GM19395 (cell line): ENCODE results near the gene EFHD2.
"Not testable (repeated sequence)": the region's sequence is repeated elsewhere in the genome, so short reads cannot be mapped to it uniquely, and the experiment has no call there.

Experiments used
- ATAC-seq: cut with Tn5 transposase; IDR thresholded peaks from one replicate; pipeline ENCODE4 v1.9.1; 2021; ENCODE audit warnings: mild to moderate bottlenecking, moderate library complexity; ENCODE audit not compliant: unreplicated experiment

The EFHD2 gene, protein sequence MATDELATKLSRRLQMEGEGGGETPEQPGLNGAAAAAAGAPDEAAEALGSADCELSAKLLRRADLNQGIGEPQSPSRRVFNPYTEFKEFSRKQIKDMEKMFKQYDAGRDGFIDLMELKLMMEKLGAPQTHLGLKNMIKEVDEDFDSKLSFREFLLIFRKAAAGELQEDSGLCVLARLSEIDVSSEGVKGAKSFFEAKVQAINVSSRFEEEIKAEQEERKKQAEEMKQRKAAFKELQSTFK

DNA sequence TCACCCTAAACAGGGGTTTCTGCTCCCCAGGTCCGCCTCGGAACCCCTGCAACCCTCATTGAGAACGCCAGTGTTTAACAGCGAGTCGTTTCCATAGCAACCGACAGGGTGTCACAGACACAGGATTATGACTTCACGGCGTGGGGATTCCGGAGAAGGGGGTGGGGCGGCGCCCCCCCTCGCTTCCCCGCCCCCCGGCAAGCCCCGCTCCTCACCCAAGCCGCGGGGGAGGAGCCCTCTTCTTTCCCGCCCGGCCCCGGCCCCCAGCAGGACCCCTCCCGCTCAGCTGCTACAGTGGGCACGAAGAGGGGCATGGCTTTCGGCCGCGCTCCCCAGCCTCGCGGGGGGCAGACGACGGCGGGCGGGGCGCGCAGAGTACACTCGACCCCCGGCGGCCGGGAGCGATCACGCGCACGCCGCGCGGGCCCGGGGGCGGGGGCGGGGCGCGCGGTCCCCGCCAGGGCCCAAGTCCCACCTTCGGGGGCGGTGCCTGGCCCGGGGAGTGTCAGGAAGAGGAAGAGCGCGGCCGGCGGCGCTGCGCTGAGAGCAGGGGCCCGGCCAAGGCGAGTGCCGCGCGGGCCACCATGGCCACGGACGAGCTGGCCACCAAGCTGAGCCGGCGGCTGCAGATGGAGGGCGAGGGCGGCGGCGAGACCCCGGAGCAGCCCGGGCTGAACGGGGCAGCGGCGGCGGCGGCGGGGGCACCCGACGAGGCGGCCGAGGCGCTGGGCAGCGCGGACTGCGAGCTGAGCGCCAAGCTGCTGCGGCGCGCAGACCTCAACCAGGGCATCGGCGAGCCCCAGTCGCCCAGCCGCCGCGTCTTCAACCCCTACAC, at the start of gene EFHD2:
TSS of gene EFHD2 (plus strand) at position 501 of the 835 bp plus-strand sequence. CDS start at position 585, 84 bp downstream.
- peak; percentile 79 for ATAC-seq

DNA sequence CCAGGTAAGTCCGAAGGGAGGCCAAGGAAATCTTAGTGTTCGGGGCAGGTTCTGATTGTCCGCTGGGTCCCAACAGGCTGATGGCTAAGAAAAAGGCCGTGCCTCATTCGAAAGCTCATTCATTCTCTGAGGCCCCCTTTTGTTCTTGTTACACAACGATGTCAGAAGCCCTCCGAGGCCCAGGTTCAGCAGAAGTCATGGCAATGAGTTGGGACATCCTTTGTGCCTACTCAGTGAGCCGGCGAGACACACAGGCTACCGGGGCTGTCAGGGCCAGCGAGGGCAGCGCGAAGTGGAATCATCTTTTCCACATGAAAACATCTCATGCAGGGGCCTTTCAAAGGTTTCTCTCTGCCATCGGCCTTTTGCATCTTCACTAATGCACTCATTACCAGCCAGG, 49.0 kb upstream of the EFHD2 start:
- no peak for ATAC-seq

DNA sequence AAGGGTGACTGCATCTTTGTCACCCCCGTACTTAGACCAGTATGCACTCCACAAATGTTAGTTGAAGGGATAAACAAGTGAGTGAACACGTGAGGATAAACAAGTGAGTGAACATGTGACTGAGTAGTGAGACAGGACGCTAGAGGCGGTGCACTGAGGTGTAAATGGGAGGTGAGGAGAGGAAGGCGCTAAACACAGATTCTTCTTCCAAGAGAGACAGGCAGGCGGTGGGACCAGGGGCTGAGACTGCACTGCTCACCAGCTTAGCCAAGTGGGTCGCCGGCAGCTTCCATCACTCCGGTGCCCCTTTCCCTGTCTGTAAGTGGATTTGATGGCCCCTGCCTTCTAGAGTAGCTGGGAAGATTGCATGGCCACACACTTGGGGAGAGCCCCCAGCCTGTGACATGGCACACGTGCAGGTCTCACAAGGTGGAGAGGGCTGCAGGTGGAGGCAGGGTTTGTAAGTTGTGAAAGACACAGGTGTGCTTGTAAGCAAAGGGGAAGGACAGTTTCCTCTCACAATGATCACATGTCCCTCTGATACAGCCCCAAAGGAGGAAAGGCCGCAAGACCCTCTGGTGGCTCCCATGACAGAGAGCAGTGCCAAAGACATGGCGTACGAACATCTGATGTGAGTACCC, 47.5 kb upstream of the EFHD2 start:
- ATAC-seq = no peak

DNA sequence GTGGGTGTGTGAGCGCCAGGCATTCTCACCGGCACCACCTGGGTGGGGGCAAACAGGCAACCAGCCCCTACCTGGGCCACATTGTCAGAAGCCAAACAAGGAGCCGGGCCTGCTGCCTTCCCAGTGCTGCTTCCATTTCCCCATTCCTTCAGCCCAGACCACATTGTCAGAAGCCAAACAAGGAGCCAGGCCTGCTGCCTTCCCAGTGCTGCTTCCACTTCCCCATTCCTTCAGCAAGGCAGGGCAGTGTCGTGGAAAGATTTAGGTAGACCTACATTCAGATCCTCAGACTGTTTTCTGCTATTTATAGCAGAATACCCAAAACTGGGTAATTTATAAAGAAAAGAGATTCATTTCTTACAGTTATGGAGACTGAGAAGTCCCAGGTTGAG, 47.0 kb upstream of the EFHD2 start:
- no peak for ATAC-seq

DNA sequence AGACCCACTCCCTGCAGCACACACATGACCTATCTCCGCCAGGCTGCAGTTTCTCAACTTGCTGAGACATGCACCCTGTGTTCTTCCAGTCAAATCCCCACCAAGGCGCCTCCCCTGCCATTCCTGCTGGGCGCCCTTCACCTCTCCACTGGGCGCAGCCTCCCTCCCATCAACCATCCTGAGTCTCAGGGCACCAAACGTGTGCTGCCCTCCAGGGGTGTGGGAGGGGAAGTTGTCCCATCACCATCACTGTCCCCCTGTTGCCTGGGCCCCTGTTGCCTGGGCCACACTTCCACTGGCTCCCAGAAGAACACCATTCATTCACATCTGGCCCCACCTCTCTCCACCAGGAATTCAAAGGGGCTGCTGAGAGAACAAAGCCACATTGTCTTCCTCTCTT, 44.9 kb upstream of the EFHD2 start:
- ATAC-seq = no peak

DNA sequence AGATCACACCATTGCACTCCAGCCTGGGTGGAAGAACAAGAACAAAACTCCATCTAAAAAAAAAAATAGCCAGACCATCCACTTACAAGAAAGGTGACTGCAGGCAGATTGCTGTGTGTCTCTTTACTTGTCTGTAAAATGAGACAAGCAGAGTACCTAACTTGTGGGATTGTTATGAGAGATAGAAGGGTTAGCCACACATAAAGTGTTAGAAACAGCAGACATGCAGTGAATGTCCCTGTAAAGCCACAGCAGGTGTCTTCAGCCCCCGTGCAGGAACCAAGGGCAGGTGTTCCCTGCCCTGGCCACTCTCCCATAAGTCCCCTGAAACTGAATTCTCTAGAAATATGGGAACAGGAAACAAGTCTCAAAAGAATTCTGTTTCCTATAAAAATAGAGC, 40.8 kb upstream of the EFHD2 start:
- ATAC-seq = no peak

DNA sequence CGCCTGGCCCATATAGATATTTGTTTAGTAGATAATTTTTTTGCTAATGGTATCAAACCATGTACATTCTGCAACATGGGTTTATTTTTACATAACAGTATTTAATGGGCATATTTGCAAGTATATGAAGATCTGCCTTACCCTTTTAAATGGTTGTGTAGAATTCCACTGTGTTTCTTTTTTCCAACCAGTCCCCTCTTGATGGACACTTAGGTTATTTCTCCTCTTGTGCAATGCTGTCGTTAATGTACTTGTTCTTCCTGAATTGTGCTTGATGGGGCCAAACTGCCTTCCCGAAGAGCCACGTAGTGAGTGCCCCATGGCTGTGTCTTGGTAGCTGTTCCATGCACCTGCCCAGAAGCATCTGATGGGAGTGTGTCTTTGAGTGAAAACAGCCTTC, 39.4 kb upstream of the EFHD2 start:
- ATAC-seq = no peak

DNA sequence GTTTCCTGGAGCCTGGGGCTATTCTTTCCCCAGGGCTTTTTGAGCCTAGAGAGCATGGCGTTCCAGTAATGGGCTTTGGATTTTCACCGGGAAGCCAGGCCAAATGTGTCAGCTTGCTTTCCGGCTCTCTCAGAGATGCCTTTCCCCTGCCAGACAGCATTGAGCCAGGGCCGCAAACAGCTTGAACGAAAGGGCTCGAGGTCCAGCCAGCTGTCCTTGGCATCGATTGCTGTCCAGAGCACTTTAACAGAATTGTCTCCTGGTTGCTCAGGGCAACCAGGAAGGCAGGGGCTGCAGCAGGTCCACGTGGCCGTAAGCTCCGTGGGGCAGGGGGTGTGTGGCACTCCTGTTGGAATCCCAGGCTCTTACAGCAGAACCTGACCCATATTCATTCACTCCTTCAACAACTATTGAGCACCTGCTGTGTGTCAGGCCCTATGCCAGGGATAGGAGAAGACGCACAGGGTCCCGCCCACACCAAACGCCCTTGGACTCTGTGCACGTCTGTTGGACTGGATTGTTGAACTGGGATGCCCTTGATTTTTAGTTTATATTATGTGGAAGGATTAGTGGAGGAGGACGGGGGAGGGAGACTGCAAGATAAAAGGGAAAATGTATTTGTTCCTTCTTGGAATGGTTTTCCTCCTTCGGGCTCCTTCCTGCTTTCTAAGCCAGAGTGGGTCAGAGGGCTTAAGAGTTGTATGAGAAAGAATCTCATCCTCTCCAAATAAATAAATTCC, 38.7 kb upstream of the EFHD2 start:
- no peak for ATAC-seq

DNA sequence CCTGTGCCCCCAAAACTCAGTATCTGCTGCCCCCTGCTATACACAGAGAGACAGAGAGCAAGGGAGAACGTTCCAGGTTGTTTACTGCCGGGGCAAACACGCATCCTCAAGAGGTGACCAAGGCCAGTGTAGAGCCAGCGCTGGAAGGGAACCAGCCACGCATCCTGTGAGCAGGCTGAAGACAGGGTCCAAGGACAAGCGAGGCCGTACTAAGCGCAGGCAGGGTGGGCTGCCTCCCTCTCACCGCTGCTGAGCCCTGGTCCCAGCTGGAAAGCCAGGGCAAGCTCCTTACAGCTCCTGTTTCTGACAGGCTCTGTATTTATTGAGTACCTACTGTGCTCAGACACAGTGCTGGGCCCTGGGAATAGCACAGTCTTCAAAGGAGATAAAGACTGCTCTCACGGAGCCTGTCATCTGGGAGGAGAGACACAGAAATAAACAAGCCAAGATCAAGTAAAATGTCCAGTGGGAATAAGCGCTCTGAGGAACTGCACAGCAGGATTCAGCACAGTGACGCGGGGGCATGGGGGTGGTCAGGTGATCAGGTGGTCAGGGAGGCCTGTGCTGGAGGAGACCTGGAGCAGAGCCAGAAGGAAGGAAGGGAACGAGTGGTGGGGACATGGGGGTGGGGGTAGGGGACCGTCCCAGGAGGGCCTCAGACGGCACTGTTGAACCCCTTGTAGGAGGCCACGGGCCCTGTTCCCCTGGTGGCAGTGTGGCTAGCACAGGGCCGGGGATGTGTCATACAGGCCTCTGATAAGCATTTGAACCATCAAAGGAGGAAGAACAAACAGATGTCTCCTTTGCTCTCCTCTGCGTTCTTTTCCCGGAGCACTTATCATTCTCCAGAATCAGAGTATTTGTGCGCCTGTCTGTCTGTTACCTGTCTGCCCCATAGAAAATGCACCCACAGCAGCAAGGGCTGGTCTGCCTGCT, 37.8 kb upstream of the EFHD2 start:
- no peak for ATAC-seq

DNA sequence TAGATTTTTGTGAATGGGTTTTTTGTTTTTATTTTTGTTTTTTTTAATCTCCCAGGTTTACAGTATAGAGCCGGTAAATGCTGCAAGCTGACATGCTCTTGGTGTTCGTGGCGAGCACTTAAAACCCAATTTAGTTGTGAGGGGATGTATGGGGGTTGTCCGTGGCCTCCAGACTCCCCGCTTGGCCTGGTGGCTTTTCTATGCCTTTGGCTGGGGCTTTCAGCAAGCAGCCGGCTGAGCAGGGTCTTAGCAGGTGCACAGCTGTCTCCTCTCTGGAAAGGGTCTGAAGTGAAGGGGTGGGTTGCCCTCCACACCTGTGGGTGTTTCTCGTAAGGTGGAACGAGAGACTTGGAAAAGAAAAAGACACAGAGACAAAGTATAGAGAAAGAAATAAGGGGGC, 31.0 kb upstream of the EFHD2 start:
- ATAC-seq = no peak

DNA sequence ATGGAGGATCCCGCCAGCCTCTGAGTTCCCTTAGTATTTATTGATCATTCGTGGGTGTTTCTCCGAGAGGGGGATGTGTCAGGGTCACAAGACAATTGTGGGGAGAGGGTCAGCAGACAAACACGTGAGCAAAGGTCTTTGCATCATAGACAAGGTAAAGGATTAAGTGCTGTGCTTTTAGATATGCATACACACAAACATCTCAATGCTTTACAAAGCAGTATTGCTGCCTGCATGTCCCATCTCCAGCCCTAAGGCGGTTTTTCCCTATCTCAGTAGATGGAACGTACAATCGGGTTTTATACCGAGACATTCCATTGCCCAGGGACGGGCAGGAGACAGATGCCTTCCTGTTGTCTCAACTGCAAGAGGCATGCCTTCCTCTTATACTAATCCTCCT, 30.5 kb upstream of the EFHD2 start:
- ATAC-seq = not testable (repeated sequence)

DNA sequence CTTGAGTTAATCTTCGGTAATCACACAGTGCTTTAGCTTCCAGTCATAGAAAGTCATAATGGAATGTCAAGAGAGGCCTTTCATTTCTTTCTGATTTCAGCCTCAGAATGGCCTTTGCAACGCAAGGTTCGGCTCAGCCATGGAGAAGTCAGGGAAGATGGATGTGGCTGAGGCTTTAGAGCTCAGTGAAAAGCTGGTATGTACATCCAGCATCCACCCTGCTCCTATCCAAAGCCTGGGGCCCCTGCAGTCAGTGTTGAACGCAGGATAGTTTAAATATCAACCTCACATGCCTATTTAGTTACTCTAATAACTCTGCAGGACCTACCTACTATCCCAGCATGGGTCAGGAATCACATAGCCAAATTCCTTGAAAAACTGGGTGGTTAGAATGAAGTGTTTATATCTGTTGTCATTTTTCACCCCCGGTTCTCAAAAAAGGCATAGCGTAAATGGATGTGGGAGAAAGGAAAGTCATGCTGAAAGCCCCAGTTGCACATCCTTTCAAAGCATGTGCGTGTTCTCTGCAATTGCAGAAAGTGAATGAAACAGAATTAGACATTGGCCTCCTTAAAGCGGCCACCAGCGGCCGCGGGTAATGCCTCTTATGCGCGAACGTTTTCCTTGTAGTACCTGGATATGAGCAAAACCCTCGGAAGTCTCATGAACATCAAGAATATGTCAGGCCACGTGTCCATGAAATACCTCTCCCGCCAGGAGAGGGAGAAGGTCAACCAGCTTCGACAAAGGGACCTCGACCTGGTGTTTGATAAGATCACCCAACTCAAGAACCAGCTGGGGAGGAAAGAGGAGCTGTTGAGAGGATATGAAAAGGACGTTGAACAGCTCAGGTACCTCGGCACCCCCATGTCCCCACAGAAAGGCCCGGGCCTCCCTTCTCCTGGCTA, 28.8 kb upstream of the EFHD2 start:
- no peak for ATAC-seq

DNA sequence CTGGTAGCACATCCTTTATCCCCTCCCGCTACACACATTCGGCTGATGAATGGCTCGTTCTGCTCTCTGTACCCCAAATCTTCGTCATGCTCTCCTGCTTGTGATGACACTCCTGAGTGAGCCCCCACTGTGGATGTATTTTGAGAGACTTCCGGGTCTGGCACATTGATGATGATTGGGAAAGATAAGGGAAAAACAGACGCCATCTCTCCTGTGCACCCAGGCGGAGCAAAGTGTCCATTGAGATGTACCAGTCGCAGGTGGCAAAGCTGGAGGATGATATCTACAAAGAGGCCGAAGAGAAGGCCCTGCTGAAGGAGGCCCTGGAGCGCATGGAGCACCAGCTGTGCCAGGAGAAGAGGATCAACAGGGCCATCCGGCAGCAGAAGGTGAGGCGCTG, 27.9 kb upstream of the EFHD2 start:
- ATAC-seq = no peak

DNA sequence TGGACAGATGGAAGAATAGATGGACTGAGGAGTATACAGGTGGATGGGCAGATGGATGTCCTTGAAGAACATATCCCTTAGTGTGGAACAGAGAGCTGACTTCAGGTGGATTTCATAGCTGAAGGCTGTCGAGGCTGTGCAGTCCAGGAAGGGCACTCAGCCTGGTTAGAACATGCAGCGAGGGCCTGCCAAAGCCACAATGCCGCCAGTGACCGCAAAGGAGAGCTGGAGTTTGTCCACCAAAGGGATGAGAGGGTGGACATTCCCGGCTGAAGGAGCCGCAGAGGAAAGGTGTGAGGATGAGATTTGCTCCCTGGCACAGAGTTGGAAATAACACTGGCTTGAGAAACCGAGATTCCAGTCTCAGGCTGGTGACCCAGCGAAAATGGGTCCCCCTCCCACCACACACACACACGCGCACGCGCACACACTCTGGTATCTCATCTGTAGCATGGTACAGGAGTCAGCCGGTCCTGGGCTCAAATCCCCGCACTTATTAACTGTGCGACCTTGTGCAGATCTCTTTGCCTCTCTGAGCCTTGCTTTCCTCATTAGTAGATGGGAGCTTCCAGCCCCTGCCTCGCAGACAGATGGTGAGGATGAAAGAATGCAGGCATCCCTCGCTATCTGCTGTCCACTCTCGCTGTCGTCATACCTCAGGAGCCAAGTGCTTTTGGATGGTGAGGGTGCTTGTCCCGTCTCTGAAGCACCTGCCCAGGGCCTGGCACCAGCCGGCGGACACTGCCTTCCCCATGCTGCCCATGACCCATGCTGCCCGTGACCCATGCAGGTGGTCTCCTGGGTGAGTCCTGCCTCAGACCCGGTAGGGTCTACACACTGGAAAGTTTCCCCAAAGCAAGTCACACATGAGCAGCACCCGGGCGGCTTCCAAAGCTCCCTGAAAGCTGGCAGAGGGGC, 26.8 kb upstream of the EFHD2 start:
- no peak for ATAC-seq

DNA sequence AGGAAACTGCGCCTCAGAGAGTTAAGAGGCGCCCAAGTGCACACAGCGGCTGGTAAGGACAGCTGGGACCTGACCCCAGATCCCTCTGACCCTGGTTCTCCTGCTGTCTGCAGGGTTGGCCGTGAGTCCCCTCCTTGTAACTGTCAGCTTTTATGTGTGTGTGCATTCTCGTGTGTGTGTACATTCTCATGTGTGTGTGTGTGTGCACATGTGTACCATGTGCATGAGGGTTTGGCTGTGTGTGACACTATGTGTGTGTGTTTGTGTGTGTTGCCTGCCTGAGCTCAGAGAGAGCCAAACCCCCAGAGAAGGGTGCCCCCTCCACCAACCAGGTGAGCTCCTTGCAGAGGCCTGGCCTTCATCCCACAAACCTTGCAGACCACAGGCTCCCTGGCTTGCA, 25.9 kb upstream of the EFHD2 start:
- ATAC-seq = no peak

DNA sequence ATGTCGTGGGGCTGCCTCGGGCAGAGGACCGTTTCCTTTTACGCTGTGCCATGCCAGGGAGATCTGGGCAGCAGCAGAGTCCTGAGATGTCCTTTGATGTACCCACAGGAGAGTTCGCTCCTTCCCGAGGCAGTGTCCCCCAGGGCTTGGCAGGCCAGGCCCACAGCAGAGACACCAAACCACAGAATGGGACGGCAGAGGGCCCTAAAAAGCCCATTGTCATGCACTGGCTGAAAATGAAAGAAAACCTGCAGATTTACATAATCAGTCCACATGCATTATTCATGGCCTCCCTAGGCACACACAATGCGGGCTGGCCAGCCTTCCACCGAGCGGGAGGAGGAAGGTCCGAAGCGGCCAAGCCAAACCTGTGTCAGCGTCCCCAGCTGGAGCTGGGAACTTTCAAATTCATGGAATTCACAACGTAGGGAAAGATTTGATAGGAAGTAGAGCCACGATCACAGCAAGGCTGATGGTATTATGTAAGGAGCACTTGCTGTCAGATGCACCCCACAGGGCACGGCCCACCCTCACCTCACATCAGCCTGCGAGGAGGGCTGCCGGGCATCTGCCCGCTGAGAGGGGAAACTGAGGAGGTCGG, 25.3 kb upstream of the EFHD2 start:
- ATAC-seq = peak; percentile 76

DNA sequence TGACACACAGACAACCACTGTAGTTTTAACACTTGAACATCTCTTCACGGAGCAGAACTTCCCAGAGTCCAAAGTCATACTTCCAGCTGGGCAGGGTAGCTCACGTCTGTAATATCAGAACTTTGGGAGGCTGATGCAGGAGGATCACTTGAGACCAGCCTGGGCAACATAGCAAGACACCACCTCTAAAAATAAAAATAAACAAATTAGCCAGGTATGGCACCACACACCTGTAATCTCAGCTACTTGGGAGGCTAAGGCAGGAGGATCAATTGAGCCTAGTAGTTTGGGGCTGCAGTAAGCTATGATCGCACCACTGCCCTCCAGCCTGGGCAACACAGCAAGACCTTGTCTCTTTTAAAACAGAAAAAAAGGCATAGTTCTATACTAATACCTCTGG, 24.3 kb upstream of the EFHD2 start:
- ATAC-seq = no peak
